Stimulated activated CD8-positive, alpha-beta memory T cell treated with anti-CD3 and anti-CD28 coated beads, Interleukin-15, amount 100 ng/mL, for 1 hour (primary cell): ENCODE measurements around the gene LIN52.

ENCODE experiments used
- DNase-seq: peaks from one replicate; pipeline ENCODE4 v3.0.0-alpha.2; 2020; ENCODE audit warnings: low read depth

Gene LIN52

GRCh38 chr14:74237441-74237840 is 152.7 kb downstream of the LIN52 start:
- no peak for DNase-seq

- DNase-seq, result no peak
Measured at GRCh38 chr14:74238974-74239847, 154.5 kb downstream of the LIN52 start, which contains the start of gene VSX2. VSX2 (plus strand) TSS chr14:74239449; CDS start chr14:74239562, 113 bp downstream.

GRCh38 chr14:74239848-74240793 is 155.4 kb downstream of the LIN52 start:
- DNase-seq, result no peak

GRCh38 chr14:74240794-74241651 is 156.3 kb downstream of the LIN52 start:
- no peak for DNase-seq

- no peak for DNase-seq
Measured at GRCh38 chr14:74241652-74242017, 156.9 kb downstream of the LIN52 start.

- DNase-seq, result no peak
Measured at GRCh38 chr14:74242021-74242779, 157.4 kb downstream of the LIN52 start.

GRCh38 chr14:74242780-74243042 is 158.0 kb downstream of the LIN52 start:
- no peak for DNase-seq

- no peak for DNase-seq
Measured at GRCh38 chr14:74243051-74243450, 158.3 kb downstream of the LIN52 start.

GRCh38 chr14:74244115-74244514 is 159.4 kb downstream of the LIN52 start:
- DNase-seq, result no peak

GRCh38 chr14:74245292-74245691 is 160.5 kb downstream of the LIN52 start:
- no peak for DNase-seq

GRCh38 chr14:74246542-74246941 is 161.8 kb downstream of the LIN52 start:
- no peak for DNase-seq

- DNase-seq, result no peak
Measured at GRCh38 chr14:74248017-74248416, 163.3 kb downstream of the LIN52 start.

- no peak for DNase-seq
Measured at GRCh38 chr14:74249433-74250375, 164.9 kb downstream of the LIN52 start.
